Stimulated activated CD4-positive, alpha-beta T cell treated with anti-CD3 and anti-CD28 coated beads, TNF-alpha, amount 100 ng/mL, for 1 hour (primary cell): ENCODE measurements around the gene GABARAP.
A peak's percentile ranks its signal among the peaks of the same experiment; 100 is the strongest.

ENCODE experiments used
- DNase-seq, 3 donors: peaks; one replicate each; pipeline ENCODE4 v3.0.0-alpha.2; 2020; ENCODE audit warnings: low read depth in 3 of 3, low spot score in 1 of 3

GABARAP gene

DNA sequence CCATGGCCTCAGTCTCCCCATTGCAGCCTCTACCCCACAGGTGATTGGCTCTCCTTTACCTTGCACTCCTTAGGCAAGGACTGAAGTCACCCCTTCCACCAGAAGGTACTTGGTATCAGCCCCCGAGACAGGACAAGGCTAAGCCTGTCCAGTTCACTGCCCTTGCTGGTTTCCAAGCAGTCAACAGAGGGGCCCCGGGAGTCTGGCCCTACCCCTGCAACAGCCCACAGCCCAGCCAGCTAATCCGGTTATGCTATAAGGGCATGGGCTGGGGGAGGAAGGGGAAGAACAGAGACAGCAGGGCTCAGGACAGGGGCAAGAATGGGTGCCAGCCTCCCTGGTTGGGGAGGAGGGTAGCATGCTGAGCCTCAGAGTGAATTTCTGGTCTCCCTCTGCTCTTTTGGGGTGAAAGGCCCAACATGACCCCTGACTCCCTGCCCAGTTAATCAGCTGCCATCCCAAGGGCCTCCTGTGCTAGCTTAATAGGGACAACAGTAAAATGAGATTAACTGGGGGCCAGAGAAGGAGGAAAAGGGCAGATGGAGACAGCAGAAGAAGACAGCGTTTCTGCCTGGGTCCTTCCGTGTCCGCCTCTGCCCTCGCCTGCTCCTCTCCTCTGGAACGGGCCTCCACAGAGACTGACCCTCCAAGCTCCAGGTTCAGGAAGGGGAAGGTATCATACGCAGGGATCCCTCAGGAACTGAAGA is 33.3 kb downstream of the GABARAP start:
- DNase-seq: no peak

DNA sequence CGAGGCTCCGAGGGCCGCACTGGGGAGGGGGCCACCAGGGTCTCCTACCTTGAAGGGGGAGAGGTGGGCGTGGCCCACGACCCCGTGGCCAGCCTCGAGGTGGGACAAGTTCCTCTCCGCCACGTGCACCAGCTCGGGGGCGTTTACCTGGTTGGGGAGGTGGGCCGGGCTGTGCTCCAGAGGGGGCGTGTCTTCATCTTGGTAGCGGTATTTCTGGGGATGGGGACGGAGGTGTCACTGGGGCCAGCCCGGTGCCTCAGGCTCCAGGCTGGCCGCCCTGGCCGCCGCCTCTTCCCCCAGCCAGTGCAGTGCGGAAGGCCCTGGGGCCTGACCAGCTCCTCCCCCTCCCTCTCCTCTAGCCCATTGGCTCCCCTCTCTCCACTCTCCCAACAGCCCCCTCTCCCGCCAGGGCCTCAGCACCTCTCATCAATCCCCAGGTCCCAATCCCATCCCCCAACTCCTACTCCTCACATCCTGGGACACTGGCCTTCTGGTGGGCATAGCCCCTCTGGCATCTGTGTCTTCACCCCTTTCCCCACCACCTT is 34.1 kb downstream of the GABARAP start:
- no peak for DNase-seq

DNA sequence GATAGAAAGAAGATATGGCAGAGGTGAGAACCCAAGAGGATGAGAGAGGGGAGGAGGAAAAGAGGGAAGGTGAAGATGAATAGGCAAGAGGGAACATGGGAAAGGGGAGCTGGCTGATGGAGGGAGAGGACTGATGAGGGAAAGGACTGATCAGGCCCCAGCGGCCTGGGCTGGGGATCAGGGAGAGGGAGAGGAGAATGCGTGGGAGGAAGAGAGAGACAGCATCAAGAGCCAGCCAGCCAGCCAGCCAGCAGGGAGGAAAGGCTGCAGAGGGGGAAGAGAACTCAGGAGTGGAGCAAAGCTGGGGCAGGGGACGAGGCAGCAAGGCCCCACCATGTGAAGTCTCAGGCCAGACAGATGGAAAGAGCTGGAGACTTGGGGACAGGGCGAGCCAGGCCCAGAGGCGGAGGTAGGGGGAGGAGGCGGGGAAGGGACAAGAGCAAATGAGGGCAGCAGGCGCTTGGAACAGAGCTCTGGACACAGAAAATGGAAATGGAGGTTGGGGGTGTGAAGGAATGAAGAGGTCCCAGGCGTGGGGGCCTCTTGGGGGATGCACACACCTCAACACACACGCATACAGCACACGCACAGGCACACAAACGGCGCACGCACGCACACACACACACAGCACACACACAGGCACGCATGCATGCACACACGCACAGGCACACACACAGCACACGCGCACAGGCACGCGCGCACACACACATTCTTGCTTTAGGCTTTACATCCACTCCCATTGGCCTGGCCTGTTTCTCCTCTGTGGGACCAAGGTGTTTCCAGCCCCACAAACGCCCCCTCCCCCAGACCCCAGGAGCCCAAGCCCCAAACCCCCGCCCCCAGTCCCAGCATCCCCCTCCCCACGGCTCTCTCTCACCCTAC is 34.9 kb downstream of the GABARAP start:
- no peak for DNase-seq

DNA sequence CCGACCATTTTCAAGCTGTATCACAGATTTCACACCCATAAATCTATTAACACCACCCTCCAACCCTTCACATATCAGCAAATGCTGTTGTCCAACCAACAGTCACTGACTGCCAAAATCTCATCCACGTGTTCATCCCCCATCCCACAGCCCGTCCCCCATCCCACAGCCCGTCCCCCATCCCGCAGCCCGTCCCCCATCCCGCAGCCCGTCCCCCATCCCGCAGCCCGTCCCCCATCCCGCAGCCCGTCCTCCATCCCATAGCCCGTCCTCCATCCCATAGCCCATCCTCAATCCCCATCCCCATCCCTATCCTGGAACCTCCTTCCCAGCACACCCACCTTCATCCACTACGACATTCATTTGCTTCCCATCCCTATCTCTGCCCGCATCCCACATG is 36.7 kb downstream of the GABARAP start:
- DNase-seq: no peak

DNA sequence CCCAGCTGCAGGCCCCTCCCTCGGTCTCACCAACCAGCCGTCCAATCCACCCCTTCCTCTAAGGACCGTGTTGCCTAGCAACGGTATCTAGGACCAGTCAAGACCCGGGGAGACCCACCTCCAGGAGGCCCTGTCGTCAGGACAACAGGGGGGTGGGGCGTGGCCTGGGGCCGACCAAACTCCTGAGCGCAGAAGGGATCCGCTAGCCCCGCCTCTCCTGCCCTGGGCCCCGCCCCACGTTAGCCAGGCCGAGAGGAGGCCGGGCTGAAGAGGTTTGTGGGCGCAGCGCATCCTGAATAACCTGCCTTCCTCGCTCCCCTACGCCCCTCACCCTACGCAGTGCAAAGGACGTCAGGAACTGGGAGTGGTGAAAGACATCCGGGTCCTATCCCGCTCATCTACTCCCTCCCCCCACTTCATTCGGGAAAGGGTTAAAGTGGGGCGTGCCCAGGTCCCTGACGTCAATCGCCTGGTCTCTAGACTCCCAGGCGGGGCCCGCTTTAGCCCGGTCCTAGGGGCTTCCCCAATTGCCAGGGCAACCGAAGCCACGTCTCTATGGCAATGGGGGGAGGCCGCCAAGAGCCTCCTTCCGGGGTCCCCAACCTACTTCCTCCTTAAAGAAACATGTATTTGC is 37.3 kb downstream of the GABARAP start:
- peak; percentile 80 to 90 (median 85) for DNase-seq

DNA sequence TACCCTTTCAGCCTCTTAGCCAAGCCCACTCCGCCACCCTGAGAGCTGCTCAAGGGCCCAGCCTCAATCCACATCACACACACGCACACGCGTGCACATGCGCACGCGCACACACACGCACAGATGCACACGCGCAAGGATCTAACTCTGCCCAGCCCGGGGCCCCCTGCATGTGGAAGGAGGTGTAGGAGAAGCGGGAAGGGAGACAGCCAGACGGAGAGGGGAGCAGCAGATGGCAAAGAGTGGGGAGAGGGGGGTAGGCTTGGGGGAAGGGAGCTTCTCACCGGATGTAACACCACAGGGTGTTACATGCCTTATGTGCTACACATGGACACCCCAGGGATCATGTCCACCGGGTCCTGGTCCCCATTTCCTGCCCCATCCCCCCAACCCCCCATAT is 37.9 kb downstream of the GABARAP start:
- DNase-seq: no peak

DNA sequence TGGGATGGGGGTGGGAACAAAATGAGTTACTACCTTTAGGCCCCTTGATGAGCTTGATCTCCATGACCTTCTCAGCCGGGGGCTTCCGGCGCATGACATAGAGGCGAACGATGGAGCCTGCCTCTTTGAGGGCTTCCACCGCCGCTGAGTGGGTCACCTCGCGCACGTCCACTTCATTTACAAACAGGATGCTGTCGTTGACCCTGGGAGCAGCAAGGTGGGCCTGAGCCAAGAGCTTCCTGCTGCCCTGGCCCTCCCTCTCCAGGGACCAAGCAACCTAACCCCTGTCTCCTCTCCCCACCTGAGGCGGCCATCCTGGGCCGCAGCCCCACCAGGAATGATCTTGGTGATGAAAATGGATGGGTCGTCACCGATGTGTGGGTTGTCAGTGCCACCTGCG is 38.9 kb downstream of the GABARAP start:
- no peak for DNase-seq

DNA sequence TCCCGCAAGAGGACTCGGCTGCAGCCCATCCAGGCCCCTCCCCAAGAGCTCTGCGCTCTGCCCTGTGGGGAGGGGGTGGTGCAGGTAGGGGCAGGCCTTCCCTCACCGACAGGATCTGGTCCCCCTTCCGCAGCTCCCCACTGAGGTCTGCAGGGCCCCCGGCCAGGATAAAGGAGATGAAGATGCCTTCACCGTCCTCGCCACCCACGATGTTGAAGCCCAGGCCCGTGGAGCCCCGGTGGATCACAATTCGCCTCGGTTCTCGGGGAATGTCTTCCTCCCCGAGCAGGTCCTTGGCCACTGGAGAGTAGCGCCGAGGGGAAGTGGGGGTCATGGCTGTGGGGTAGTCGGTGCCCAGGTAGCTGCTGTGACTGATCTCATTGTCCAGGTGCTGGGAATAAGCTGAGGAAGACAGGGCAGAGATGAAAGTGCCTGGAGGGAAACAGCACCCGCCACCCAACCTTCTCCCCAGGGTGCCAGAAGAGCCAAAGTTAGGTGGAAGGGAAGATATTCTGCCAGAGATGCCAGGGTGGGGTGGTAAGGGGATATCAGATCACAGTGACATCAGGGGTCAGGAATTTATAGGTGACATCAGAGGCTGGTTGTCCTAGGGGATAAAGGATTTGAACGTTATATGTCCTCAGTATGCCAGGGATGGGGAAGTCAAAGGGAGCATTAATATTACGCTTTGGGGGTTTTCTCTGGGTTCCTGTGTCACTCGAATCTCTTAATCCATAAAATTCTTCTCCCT is 45.4 kb downstream of the GABARAP start:
- no peak for DNase-seq

DNA sequence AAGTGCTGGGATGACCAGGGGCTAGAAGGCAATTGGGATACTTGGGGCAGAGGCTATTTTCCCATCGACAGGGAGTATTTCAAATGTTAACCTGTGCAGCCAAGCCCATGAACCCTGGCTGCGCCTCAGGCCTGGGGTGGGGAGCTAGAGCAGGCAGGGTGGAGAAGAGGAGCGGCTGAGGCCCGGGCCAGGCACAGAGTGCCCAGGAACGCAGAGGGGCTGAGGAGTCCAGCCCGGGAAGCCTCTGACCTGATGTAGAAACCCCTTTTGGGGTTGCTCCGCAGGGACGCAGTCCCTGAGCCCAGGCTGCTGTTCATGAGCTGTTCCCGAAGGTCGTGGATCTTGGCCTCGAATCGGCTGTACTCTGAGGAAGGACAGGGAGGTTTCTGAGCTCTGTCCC is 46.3 kb downstream of the GABARAP start:
- DNase-seq: no peak

DNA sequence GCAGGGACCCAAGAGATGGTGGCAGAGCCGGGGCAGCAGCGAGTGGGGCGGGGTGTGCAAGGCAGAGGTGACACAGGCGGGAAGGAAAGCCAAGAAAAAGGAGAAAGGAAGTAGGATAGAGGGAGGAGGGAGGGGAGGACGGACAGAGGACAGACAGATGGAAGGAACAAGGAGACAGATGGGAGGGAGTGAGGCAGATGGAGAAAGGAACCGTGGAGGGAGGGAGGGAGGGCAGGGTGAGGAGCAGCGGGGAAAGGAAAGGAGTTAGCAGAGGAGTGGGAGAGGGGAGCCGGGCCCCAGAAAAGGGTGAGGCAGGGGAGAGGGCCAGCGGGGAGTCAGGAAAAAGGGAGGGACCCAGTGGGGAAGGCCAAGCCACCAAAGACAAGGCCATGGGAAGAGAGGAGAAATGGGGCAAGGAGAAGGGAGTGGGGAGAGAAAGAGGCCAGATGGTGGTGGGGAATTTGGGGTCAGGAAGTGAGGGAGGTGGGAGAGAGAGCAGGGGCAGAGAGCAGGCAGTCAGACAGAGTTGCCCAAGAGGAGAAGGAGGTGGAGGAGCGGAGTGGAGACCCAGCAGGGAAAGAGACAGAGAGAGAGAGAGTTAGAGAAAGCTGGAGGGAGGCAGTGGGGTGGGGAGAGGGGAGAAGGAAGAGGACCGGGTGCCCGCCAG is 49.8 kb downstream of the GABARAP start:
- no peak for DNase-seq

DNA sequence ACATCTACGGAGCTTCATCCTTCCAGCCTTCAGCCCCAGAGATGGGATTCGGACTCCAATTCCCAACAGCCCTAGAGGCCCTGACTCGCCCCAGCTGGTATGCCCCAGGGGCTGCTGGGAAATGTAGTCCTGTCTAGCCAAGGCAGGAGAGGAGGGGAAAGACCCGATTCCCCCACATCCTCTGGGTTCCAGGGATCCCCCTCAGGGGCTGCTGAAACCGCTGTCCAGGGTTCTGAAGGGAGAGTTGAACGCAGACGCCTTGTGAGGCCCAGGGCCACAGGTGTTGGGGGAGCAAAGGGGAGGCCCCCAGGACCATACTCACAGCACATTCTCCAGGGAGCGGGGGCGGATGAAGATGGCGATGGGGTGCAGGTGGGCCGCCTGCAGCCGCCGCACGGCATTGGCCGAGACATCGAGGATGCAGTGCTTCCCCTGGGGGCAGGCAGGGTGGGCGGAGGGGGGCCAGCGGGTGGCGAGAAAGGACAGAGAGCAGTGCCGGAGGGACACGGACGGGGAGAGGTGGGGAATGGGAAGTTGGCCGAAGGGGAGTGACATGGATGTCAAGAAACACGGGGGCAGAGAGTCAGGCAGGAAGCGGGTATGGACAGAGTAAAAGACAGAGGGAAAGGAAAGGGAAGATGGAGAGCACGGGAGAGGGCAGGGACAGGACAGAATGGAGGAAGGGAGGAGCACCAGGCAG is 50.5 kb downstream of the GABARAP start:
- DNase-seq: no peak

DNA sequence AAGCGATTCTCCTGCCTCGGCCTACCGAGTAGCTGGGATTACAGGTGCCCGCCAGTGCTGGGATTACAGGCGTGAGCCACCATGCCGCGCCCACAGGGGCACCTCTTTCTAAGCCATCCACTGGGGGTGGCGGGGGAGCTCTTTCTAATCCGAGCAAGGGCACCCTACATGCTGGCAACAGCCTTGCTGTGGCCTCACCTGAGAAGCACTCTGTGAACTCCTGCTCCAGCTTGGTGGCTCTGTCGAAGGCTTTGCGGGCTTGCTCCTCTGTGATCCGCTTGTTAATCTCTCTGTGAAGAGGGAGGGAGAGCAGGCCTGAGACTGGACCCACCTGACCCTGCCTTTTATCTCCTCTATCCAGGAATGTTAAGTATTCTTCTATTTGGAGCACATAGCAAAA is 51.2 kb downstream of the GABARAP start:
- DNase-seq: no peak

DNA sequence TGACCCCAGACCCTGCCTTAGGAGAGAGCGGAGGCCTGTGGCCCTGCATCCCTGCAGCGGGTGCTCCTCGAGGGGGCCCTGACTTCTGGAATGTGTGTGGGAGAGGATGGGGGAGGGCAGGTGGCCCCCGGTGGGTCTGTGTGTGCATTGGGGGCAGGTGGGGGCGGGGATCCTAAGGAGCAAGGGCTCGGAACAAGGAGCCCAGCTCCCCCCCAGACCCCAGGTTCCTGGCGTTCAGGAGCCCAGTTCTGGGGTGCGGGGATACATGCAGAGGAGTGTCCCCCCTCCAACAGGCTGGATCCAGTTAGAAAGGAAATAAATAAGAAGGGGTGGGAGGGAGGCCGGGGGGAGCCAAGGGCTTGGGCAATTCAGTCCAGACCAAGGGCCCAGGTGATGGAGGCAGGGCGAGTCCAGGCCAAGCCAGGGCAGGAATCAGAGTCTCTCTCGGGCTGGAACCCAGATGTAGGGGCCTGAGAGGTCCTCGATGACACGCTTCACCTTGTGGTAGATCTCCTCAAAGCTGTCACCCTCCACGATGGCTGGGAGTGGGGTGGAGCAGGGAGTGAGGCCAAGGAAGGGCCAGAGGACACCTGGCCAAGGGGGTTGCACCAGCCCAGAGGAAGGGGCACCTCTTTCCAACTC is 51.9 kb downstream of the GABARAP start:
- no peak for DNase-seq
